Activated CD8-positive, alpha-beta memory T cell treated with anti-CD3 and anti-CD28 coated beads for 36 hours (primary cell): Measurements from ENCODE around the gene ATR. TPM values are rescaled to one million over a fixed set of nuclear protein-coding genes. Genes with fewer than 3 reads are reported as not detected.
"Not testable (repeated sequence)": the region's sequence is repeated elsewhere in the genome, so short reads cannot be mapped to it uniquely, and the experiment has no call there.

ENCODE experiments used
- CTCF ChIA-PET: fragments of 350-600 bp; sonication (Branson Sonifier 250); formaldehyde crosslinking; loops from one replicate; lab custom pipeline; 2021; ENCODE audit warnings: antibody characterized with exemption; lab: Charles Lee
- POLR2A ChIA-PET: fragments of 350-600 bp; sonication (Branson Sonifier 250); formaldehyde crosslinking; loops from one replicate; lab custom pipeline; 2021; ENCODE audit warnings: antibody characterized with exemption; lab: Charles Lee
- total RNA-seq, 2 experiments: library from RNA; stranded (reverse); gene quantifications; one replicate each; pipeline ENCODE4 v1.2.3, GENCODE V29; 2021

Gene ATR
- total RNA-seq, 2 experiments from 2014 or later, result 40.0 to 44.7 TPM

DNA sequence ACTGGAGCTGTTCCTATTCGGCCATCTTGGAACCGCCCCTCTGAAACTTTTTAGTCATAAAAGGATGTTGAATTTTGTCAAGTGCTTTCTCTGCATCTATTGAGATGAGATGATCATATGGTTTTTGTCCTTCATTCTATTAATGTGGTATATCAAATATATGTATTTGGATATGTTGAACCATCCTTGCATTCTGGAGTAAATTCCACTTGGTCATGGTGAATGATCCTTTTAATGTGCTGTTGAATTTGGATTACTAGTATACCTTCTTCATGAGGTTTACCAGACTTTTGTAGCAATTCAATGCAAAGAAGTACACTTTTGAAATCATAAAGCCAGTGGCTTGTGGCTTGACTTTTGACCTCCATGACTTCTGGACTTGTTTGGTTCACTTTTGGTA lies 97.3 kb downstream of the ATR start:
- ChIA-PET CTCF (no interaction called here), POLR2A (no interaction called here)

- ChIA-PET POLR2A (no interaction called here), CTCF (no interaction called here)
Measured at GRCh38 chr3:142470826-142471225, 107.7 kb downstream of the ATR start.

- ChIA-PET POLR2A (no interaction called here), CTCF (no interaction called here)
Measured at GRCh38 chr3:142468456-142468855, 110.1 kb downstream of the ATR start.

- ChIA-PET POLR2A (no interaction called here), CTCF (no interaction called here)
Measured at GRCh38 chr3:142467768-142468167, 110.8 kb downstream of the ATR start.

- CTCF ChIA-PET, result no interaction called here
- POLR2A ChIA-PET, result no interaction called here
Measured at GRCh38 chr3:142460689-142461088, 117.8 kb downstream of the ATR start.

GRCh38 chr3:142459929-142460328 lies 118.6 kb downstream of the ATR start:
- CTCF ChIA-PET, result no interaction called here
- POLR2A ChIA-PET, result no interaction called here

- ChIA-PET CTCF (no interaction called here), POLR2A (no interaction called here)
Measured at GRCh38 chr3:142459096-142459495, 119.4 kb downstream of the ATR start.

- POLR2A ChIA-PET, result no interaction called here
- CTCF ChIA-PET, result no interaction called here
Measured at GRCh38 chr3:142450881-142451280, 127.7 kb downstream of the ATR start.

DNA sequence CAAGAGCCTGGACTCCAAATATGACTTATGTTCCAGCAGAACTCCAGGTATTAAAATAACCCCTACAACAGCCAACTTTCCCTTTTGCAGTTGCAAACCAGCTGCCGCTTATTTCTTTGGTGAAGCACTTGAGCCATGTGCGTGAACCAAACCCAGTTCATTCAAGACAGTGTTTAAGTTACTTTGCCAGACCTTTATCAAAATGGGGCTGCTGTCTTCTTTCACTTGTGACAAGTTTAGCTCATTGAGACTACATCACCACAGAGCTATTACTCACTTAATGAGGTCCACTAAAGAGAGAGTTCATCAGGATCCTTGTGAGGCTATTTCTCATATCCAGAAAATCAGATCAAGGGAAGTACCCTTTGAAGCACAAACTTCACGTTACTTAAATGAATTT lies 128.3 kb downstream of the ATR start:
- ChIA-PET CTCF (no interaction called here), POLR2A (no interaction called here)

DNA sequence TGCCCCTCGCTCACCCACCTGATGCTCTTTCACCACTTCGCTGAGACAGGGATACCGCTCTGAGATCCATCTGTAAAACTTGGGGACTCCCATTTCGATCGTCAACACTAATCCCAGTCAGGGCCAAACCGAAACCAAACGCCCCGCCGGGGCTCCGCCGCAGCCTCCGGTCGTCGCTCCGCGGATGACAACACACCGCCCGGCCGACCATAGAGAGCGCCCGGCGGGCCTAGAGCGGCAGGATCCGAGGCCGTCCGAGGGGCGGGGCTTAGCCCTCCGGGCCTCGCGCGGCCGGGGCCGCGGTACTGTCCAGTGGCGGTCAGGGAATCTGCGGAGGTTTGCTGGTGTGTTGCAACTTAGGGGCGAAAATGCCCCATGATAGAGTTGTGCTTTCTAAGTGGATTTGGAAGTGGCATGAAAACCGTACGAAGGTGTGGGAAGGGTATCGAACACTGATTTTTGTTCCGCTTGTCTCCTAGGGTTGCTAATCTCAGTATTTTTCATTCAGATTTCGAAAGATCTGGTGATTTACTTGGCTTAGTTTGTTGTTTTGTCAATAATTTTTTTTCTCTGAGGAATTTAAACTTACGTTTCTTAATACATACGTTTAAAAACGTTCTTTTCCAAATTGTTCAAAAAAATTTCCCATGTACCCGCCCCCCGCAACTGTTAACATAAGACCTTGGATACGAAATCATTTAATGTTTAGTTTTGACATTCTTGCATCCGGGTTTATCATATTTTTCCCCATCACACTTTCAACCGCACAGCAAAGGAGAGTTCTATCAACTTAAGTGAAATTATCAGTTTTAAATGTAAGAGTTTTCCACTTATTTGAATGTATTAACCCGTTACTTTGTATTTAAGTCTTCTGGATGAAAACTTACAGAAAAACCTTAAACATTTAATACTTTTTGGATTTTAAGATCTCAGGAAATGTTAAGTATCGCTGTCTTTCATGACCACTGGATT lies 130.4 kb downstream of the ATR start, which contains the start of gene XRN1:
Gene XRN1 (minus strand): TSS at position 186 of the 972 bp plus-strand sequence. CDS start 93 bp downstream, at position 93.
- CTCF ChIA-PET, result no interaction called here

DNA sequence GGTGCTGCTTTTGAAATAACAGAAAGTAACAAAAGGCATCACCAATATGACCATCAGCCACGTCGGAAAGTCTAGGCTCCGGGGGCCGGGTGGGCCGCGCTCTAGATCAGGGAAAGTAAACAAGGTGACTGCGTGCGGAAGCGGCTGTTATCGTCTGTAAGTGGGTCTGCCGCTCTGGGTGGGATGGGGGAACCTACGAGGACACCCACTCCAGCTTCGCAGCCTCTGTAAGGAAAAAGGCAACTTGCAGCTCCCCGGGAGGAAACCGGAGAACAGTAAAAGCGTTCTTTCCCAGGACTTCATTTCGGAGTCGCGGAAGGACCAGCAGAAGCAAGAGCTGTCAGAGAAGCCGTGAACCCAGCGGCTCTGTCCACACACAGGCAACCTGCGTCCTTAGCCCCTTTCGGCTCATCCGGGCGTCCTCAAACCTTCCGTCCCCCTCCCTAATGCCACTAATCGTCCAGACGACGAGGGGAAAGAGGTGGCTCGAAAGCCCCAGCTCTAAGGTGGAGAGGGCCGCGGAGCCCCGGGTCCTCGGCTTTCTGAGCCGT lies 131.2 kb downstream of the ATR start:
- ChIA-PET CTCF (no interaction called here), POLR2A (no interaction called here)

More for the DNA sequence above, 130.4 kb downstream of the ATR start, which contains the start of gene XRN1:
- POLR2A ChIA-PET, result no interaction called here

GRCh38 chr3:142445816-142446254 lies 132.7 kb downstream of the ATR start:
- ChIA-PET POLR2A (no interaction called here), CTCF (interaction anchor here (0.5 kb wide), 1 partner anchor 139 kb away, joined by 4 read pairs; no protein-coding TSS in a partner anchor)

DNA sequence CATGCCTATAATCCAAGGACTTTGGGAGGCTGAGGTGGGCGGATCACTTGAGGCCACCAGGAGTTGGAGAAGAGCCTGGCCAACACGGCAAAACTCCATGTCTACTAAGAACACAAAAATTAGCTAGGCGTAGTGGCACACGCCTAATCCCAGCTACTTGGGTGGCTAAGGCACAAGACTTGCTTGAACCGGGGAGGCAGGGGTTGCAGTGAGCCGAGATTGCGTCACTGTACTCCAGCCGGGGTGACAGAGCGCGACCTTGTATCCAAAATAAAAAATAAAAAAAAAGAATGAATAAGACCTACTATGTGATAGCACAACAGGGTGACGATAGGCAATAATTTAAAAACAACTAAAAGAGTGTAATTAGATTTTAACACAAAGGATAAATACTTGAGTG lies 134.2 kb downstream of the ATR start:
- ChIA-PET CTCF (no interaction called here), POLR2A (no interaction called here)

- POLR2A ChIA-PET, CTCF ChIA-PET: not testable (repeated sequence)
Measured at GRCh38 chr3:142443060-142443459, 135.5 kb downstream of the ATR start.

DNA sequence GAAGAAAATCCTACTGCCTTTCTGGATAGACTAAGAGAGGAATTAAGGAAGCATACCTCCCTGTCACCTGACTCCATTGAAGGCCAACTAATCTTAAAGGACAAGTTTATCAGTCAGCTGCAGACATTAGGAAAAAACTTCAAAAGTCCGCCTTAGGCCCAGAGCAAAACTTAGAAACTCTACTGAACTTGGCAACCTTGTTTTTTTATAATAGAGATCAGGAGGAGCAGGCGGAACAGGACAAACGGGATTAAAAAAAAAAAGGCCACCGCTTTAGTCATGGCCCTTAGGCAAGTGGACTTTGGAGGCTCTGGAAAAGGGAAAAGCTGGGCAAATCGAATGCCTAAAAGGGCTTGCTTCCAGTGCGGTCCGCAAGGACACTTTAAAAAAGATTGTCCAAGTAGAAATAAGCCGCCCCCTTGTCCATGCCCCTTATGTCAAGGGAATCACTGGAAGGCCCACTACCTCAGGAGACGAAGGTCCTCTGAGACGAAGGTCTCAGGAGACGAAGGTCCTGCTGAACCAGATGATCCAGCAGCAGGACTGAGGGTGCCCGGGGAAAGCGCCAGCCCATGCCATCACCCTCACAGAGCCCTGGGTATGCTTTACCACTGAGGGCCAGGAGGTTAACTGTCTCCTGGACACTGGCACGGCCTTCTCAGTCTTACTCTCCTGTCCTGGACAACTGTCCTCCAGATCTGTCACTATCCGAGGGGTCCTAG lies 138.9 kb downstream of the ATR start:
- CTCF ChIA-PET, POLR2A ChIA-PET: not testable (repeated sequence)

DNA sequence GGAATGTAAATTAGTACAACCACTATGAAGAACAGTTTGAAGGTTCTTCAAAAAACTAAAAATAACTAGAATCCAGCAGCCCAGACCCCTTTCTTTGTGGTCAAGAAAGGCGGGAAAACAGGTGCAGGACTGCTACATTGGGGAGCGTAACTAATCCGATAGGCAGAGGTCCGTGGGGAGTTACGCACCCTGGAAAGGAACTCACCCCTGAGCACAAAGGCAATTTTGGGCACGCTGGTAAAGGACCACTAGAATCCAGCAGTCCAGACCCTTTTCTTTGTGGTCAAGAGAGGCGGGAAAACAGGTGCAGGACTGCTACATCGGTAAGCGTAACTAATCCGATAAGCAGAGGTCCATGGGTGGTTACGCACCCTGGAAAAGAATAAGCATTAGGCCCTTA lies 140.4 kb downstream of the ATR start:
- CTCF ChIA-PET, POLR2A ChIA-PET: not testable (repeated sequence)

GRCh38 chr3:142436951-142437585 lies 141.5 kb downstream of the ATR start:
- POLR2A ChIA-PET, result no interaction called here
- CTCF ChIA-PET, result no interaction called here

GRCh38 chr3:142434503-142434902 lies 144.0 kb downstream of the ATR start:
- CTCF ChIA-PET, result no interaction called here
- POLR2A ChIA-PET, result interaction anchor here (0.7 kb wide), 1 partner anchor 98 kb away, joined by 6 read pairs; no protein-coding TSS in a partner anchor

DNA sequence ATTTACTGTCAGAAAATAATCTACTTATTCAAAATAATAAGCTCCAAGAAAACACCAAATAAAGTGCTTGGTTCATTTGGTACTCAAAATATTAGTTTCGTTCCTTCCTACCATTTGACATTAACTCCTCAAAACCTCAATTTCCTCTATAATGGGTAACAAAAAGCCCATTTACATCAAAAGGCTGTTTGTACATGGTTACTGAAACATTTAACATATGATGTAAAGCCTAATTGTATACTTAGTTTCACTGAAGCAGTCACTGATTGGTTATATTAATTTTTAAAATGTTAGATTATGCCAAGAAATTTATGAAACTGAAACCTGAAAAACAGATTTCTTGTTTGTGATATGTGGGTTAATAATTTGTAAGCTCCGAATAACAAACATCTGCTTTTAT lies 145.4 kb downstream of the ATR start:
- POLR2A ChIA-PET, result no interaction called here
- CTCF ChIA-PET, result no interaction called here

- CTCF ChIA-PET, result no interaction called here
- POLR2A ChIA-PET, result no interaction called here
Measured at GRCh38 chr3:142429582-142429981, 149.0 kb downstream of the ATR start.
